Activated T-cell treated with anti-CD3 and anti-CD28 coated beads, Interleukin-2, amount 50 U/mL, for 1 hour (primary cell): ENCODE data around the gene ZC3H12D.

Source experiments
- DNase-seq: peaks from one replicate; pipeline ENCODE4 v3.0.0-alpha.2; 2020

Gene ZC3H12D

DNA sequence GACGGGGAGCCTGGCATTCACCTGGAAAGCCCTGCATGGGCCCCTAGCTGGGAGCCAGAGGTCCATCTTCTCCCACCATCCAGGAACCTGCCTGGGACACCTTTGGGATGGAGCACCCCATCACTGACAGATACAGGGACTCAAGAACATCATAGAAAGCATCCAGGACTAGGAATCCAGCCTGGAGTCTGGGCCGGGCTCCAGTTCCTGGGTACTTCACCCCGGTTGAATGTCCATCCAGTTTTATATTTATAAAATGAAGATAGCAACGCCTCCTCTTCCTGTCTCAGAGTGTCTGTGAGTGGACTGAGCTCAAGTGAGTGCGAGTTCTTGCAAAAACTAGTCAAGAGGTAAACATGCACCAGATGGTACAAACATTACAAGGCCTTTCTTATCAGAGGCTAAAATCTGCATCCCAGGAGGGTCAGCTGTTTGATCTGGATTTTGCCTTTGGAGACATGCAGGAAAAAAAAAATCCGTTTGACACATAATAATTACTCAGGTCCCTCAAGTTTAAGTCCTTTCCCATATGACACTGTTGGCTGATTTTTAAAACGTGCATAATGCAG lies 27.4 kb downstream of the ZC3H12D start:
- DNase-seq: no peak

DNA sequence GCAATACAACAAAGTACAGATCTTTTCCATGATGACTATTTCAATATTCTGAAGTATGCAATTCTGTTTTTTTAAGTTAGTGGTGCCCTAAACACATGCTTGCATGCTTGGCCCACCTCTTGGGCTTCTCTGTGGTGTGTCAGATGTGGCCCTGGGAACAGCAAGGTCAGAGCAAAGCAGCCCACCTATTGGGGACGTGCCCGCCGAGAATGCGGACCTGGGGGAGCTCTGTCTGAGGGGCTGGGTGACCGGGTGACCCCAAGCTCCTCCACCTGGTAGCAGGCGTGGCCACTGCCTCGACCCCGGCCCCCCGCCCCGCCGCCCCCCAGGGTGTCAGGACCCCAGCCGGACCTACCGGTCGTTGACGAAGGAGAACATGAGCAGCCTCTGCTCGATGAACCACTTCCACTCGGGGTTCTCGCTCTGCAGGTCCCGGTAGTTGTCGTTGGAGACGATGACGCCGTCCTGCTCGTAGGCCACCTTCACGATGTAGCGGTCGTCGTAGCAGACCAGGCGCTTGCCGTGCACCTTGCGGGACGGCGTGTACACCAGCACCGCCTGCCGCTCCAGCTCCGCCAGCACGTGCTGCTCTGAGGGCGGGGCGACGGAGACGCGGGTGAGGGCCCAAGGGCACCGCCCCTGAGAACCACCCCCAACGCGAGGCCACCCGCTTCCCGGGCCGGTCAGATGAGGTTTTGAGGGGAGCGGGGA lies 28.3 kb downstream of the ZC3H12D start:
- peak; percentile 20 for DNase-seq

DNA sequence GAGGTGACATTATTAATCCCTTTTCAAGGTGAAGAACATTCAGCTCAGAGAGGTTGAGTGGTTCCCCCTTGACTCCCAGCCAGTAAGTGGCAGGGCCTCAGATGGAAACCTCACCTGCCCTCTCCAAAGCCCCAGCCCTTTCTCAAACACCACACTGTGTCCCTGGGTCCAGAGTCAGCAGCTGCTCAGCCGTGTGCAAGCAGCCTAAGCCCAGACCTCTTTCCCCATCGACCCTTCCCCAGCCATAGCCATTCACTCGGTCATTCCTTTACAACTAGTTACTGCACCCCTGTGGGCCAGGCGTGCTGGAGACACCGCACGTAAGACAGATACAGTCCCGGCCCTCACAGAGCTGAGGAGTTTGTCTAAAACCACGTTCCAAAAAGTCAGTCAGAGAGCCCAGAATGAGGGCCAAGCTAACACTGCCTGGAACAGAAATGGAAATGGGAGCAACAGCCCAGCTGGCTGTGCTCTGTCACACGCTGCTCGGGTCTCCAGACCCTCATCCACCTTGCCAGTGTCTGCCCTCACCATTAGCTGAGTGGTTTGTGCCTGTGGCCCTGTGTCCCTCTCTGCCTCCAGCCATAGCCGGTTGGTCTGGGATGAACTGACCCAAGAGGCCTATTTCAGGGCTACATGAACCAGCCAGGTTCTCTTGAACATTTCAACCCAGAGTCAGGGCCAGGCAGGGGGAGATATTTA lies 29.6 kb downstream of the ZC3H12D start:
- DNase-seq: peak; percentile 16

DNA sequence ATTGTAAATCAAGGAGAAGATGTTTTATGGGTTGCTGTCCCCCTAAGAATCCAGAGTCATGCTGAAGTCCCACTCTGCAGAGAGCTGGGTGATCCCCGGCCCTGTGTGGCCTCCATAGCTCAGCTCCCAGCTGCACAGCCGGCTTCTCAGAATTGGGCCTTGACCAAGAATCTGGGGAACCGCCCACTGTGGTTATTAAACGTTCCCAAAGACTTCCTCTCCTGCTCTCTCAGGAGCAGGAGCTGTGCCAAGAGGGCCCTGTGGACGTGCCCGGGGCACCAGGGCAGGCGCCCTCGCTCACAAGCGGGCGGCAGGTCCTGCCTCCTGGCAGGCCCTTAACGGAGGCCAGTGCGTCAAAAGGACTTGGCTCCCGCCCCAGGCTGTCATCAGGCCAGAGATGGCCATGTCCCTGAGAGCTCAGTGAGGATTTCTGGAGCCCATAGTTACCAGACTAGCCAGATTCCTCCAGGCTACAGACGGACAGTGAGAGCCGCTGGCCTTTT lies 30.4 kb downstream of the ZC3H12D start:
- peak; percentile 18 for DNase-seq

DNA sequence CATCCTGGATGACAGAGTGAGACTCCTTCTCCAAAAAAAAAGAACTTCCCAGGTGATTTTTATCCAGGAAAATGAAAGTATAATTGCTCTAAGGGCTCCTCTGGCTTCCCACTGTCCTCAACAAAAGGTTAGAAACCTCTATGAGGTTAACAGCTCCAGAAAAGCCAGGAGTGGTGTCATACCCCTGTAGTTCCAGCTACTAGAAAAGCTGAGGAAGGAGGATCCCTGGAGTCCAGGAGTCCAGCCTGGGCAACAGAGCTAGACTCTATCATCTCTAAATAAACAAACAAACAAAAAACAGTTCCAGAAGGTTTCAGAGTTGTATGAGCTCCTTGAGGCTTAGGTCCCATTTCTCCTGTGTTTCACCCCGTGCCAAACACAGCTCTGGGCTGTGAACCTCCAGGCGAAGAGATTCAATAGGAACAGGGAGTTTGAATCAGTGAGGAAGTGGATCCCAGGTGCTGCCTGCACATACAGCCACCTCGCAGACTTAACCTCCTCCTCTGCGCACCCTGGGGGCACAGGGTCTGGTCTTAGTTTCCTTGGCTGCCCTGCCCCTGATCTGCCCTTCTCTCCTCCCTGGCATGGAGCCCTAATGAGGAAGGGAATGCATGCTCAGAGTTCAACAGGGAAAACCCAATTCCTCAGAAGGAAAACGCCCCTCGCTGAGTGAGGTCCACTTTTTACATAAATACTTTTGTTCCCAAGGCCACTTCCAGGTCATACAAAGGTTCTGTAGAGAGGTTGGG lies 31.0 kb downstream of the ZC3H12D start:
- DNase-seq: peak; percentile 14

DNA sequence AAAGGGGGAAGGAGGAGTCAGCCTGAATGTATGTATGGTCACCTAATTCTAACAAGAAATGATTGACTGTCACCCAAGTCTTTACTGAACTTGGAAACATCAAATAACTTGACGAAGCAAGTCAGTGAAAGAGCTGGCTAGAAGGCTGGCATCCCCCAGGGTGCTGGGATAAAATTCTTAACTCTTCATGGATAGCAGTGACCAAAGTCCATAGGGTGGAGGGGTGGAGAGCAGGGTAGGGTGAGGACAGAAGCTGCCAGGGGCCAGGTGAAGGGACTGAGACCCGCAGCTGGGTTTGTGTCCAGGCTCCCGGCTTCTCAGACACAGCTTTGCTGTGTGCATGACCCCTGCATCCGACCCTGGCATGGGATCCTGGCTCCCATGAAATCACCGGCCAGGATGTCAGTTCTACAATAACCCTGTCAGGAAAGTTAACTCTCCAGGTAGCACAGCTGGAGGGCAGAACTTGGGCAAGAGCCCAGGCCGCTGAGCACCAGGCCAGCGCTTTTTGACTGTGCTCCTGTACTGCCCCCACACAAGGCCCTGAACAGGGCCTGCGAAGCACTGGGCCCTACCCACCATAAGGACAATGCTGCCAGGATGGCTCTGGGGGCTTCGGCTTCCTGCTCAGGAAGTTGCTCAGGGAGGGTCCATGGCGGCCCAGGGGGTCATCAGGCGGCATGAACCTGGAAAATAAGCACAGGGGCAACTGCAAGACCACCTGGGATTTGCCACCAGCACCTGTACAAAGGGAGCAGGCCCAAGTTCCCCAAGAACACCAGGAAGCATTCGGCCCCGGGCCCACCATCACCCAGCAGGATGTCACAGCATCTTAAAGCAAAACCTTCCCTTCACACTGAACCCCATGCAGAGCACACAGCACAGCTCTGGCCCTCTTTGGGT lies 32.5 kb downstream of the ZC3H12D start:
- no peak for DNase-seq

DNA sequence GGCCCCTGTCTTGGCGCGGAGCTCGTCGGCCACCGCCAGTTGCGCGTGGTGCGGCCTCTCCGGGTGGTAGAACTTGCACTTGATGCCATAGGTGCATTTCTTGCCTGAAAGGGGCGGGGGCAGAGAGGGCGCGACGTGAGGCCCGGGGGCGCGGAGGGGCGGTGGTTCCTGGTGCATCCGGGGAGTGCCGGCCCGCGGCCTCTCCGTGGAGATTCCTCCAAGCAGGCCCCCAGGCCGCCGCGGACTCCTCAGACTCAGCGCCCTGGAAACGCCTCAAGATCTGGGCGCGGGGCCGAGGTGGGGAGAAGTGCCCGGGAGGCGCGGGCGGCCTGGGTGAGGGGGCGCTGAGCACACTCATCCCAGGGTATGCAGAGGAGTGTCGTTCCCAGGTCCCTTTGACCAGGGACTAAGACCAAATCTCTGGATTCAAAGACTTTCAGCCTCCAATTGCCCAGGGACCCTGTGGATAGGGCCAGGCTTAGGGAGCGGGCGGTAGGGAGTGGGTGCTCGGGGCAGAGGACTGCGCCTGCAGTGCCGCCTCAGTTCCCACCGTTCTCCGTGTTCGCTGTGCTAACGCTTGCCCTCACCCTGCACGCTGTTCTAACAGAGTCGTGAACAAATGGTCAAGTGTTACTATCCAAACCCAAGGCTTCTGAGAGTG lies 33.3 kb downstream of the ZC3H12D start:
- DNase-seq: no peak

DNA sequence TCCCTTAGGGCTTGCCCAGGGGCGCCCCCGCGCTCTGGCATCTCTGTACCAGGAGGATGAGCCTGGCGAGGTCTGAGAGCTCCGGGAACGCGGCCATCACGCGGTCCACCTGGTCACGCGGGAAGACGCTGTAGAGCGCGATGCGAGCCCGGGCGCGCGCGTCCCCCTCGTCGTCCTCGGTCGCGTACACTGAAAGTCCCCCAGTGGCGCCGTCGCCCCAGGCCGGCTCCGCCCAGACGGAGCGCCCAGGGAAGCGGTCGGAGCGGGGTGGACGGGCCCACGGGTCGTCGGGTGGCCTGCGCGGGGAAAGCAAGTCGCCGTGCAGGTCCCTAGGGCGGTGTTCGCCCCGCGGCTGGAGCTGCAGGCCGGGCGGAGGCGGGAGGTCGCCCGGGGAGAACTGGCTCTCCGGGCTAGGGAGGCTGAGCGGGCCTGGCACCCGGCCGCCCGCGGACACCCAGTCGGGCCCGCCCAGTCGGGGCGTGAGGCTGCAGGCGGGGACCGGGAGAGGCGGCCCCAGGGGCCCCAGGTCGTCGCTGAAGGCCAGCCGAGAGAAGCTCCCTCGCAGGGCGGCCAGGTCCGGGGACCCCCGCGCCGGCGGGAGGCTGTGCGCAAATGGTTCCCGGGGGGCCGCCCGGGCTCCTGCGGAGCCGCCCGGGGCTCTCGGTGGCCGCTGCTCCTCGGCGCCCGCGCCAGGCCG lies 34.0 kb downstream of the ZC3H12D start:
- no peak for DNase-seq

DNA sequence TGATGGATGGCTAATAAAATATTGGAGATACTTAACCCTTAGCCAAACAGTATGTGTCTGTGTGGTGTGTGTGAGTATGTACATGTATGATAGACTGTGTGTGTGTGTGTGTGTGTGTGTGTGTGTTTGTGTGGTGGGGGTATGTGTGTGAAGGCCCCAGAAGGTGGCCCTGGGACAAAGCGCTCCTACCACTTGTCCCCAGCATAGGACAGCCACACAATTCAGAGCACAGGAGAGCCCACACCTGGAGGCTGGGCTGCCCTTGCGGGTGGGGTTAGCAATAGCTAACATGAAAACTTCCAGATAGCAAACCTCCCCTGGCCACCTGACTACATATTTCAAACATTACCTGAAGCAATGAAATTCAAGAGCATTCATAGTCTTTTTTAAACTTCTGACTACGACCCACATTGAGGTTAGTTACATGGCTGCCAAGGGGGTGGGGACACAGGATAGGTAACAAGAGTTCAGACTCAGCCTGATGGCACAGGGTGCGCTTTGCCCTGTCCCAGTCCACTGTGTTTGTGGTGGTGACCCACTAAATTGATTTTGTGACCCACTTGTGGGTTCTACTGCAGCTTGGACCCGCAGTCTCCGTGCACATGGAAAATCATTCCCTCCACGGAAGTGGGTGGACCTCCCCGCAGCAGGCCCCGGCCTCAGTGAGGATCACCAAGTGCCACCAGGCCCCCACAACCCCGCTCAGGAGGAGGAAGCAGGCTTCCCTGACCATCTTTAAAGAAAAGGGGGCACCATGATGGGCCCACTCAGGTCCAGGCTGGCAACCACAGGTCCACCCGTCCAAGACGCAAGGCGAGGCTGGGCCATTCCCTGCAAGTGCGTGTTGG lies 34.8 kb downstream of the ZC3H12D start:
- DNase-seq: no peak

DNA sequence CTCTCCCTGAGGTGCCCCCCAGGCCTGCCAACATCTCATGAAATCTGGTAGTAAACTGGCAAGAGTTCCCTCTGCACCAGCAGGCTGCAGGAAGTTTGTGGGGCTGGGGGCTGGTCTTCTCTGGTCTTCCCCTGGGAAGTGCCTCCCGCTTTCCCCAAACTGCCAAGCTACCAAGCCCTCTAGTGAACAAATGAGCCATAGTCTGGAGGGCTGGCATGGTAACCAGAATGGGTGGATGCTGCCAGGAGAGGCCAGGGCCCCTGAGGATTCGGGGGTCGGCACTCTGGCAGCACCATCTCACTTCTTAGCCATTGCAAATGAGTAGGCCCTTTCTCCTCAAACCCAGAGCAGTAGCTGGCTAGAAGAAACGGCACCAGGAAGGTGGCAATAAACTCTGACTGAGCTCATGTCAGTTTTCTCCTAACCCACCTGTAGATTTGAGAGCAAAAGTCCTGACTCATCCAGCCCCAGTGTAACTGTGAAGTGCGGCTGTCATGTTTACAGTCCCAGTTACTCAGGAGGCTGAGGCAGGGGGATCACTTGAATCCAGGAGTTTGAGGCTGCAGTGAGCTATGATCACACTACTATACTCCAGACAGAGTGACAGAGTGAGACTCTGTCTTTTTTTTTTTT lies 35.9 kb downstream of the ZC3H12D start:
- no peak for DNase-seq

DNA sequence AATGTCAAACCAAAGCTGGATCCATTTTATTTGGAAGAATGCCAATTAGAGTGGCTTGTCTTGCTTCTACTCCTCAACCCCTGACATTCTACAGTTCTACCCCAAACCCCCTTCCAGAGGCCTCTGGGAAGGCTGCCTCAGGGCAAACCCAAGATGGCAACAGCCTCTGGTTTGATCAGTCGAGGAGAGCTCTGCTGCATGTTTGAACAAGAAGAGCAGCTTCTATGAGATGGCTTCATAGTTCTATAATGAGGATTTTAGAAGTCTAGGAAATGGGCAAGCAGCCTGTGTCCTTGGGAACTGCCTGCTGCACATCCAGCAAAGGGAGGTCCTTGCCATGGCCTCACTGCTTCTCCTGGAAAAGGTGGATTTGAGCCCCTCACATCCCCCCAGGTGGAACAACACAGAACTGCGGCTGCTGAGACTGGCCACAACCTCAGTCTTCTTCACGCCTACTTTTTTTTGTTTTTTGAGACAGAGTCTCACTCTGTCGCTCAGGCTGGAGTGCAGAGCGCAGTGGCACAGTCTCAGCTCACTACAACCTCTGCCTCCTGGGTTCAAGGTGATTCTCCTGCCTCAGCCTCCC lies 37.9 kb downstream of the ZC3H12D start:
- no peak for DNase-seq

DNA sequence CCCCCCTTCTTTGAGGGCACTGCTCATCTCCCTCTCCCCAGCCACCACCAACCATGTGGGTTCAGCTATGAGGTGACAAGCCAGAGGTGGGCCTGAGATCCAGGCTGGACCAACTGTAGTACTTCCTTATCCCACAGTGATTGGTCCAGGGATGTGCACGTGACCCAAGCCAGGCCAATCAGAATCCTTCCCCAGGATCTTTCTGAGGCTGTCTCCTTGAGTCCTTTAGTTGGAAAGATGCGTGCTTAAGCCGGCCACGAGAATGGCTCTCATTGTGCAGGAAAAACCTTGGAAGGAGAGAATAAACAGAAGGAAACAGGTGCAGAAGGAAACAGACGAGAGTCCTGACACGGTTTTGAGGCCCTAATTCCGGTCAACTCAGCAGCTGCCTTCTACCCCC lies 39.2 kb downstream of the ZC3H12D start:
- no peak for DNase-seq

DNA sequence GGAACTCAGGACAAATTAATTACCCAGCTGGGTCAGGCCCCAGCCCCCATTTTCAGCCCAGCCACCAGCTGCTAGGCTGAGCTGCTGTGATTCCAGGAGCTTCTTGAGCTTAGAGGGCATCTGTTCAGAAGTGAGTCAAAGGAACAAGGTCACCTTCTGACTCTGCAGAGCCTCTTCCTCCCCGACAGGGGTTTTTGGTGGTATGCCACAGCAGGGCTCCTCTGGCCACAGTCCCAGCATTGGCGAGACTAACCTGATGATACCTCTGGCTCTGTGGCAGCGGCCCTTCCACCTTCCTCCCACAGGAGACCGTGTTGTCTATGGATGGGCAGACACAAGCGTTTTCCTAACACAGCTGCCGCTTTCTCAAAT lies 39.7 kb downstream of the ZC3H12D start:
- peak; percentile 25 for DNase-seq

DNA sequence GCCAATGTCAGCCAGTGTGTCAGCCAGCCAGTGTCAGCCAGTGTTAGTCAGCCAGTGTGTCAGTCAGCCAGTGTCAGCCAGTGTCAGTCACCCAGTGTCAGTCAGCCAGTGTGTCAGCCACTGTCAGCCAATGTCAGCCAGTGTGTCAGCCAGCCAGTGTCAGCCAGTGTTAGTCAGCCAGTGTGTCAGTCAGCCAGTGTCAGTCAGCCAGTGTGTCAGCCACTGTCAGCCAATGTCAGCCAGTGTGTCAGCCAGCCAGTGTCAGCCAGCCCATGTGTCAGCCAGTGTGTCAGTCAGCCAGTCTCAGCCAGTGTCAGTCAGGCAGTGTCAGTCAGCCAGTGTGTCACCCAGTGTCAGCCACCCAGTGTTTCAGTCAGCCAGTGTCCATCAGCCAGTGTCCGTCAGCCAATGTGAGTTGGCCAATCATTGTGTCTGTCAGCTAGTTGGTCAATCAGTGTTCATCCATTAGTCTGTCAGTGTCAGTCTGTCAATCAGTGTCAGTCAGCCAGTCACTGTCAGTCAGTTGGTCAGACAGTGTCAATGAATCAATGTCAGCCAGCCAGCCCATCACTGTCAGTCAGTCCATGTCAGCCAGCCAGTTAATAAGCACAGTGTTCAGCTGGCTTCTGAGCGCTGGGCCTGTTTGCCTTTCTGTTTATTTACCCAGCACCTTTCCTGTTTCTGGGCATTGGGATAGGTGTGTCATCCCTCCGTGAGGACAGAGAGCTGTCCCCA lies 40.3 kb downstream of the ZC3H12D start:
- DNase-seq: peak; percentile 27

DNA sequence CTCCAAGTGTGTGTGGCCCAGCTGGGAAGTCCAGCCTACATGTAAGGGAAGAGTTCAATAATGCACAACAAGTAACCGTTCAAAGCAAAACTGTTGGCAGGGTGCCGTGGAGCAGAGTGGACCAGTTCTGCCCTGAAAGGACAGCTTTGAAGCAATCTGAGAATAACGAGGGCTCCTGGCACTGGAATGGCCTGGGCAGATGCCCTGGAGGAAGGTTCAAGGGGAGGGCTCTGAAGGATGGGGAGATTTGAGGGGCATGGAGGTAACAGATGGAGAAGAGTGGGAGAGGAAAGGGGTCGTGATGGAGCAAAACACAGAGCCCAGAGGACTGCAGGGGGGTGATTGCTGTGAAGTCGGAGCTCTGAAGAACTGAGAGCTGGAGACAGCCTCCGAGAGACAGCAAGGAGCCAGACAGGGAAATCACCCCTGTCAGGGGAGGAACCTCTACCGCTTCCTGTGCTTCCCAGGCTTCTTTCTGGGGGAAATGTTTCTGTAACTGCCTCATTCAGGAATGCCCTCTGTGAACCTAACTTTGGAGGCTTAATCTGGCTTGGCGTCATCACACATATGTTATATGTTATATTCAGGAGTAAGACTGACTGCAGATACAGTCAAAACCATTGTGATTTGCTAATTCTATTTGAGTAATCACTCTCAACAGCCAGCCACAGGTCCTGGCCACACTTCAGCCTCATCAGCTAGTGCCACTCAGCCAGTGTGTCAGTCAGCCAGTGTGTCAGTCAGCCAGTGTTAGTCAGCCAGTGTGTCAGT lies 41.2 kb downstream of the ZC3H12D start:
- no peak for DNase-seq

DNA sequence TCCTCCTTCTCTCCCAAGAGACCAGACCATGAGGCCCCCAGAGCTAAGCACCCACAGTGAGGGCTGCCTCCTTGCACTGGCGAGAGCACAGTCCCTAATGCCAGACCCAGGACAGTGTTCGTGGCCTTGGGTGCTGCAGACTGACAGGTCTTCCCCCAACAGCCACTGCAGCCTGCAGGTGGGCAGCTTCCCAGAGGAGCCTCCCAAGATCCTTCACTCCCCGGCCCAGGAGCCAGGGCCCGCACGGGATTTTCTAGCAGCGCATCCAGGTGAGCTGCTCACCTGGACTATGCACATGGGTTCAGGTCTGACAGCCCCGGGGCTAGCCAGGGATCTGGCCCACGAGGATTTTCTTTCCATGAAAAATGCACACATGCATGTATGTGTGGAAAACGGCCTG lies 43.1 kb downstream of the ZC3H12D start:
- DNase-seq: no peak
